Kidney epithelial cell (primary cell): Measurements from ENCODE around the gene HES1. TPM values are rescaled to one million over a fixed set of nuclear protein-coding genes. Genes with fewer than 3 reads are reported as not detected.

Source experiments
- DNase-seq: peaks from one replicate; pipeline ENCODE4 v3.0.0-alpha.2; 2010; ENCODE audit warnings: low read depth
- H3K27me3 ChIP-seq: 2 replicates; pipeline ENCODE4 v1.6.0; 2011; ENCODE audit warnings: low read length; ENCODE audit not compliant: control insufficient read depth, insufficient read depth
- H3K36me3 ChIP-seq: 2 replicates; pipeline ENCODE4 v1.5.1; 2011; ENCODE audit warnings: low read length; ENCODE audit not compliant: control insufficient read depth, insufficient read depth
- H3K4me3 ChIP-seq: 2 replicates; pipeline ENCODE4 v1.5.1; 2011; ENCODE audit warnings: low read depth, mild to moderate bottlenecking, control low read depth, low read length
- CTCF ChIP-seq: IDR thresholded peaks from 2 replicates; pipeline ENCODE4 v1.5.1; 2011; ENCODE audit warnings: mild to moderate bottlenecking, moderate library complexity, low read length, control low read depth, inconsistent platforms; ENCODE audit not compliant: insufficient read depth, poor library complexity, severe bottlenecking
- total RNA-seq: library from RNA; depleted of rRNA; stranded (reverse); fragments of >200 nt; gene quantifications from 2 replicates; pipeline ENCODE4 v1.2.3, GENCODE V29; 2015

Gene HES1
- total RNA-seq, 1 donor from 2014 or later: 50.7 TPM

GRCh38 chr3:194109192-194109863 is 26.6 kb upstream of the HES1 start:
- Histone ChIP-seq H3K27me3 (no peaks in the 10 kb centered on the region), H3K36me3 (no peaks in the 10 kb centered on the region), H3K4me3 (no peak overlapping the region)
- no peak for TF ChIP-seq CTCF
- no peak for DNase-seq

GRCh38 chr3:194110483-194110882 is 25.5 kb upstream of the HES1 start:
- H3K27me3 ChIP-seq: no peaks in the 10 kb centered on the region
- no peak overlapping the region for H3K4me3 ChIP-seq
- DNase-seq: no peak
- H3K36me3 ChIP-seq: no peaks in the 10 kb centered on the region
- TF ChIP-seq CTCF: no peak

DNA sequence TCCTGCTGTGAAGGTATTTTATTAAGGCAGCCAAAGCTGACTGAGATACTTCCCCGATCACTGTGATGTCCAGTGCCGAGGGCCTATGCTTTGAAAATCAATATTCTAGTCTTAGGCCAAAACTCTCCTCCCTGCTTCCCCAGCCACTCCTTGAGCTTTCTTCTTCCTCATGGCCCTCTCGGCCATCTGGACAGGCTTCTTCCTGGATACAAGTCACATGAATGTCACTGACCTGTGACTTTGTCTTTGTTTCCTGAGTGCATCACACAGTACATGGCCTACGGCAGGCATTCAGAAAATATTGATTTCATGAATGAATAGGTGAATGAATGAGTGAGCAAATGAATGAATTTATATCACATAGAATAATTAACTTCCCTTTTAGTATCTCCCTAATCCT is 24.6 kb upstream of the HES1 start:
- Histone ChIP-seq H3K4me3 (no peak overlapping the region), H3K27me3 (no peaks in the 10 kb centered on the region), H3K36me3 (no peaks in the 10 kb centered on the region)
- DNase-seq: no peak
- no peak for TF ChIP-seq CTCF

DNA sequence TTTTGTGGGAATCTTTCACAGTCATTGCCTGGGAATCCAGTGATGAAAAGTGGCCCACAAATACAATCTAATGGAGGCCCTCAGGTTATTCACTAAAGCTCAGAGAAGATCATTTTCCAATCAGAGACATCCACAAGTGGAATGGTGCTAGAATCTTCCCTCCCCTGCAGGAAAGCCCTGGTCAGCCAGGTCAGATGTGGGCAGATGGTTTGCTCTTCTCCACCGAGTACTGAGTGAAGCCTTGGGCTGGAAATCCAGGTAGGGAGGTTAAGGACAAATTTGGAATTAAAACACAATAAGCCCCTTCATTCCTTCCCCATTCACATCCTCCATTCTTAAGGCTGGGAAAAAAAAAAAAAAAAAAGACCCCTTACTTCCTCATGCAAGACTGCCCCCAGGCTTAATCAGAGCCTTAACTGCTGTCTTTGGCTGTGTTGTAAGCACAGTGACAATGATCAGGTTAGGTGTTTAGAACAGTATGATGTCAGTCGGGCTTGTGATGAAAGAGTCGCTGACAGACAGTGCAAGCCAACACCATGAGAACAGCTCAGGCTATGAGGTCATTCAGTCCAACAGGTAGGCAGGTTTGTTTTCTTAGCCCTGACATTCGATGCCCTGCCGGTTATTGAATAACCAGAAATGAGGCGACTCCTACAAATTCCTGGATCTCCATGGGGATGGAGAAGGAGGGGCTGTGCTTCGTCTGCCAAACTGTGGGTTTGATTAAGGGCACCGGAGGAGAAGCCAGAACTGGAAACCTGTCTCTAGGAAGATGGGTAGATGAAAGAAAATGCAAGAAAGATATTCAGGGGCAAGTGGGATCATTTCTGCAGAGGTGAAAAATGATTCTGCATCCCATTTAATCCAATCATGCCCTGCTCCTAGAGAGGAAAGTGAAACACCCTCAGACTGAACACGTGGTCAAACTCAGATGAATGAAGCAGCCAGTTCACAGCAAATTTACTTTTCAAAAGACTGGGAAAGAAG is 23.5 kb upstream of the HES1 start:
- no peak for TF ChIP-seq CTCF
- Histone ChIP-seq H3K4me3 (no peak overlapping the region), H3K36me3 (no peaks in the 10 kb centered on the region), H3K27me3 (no peaks in the 10 kb centered on the region)
- DNase-seq: peak; percentile 100

DNA sequence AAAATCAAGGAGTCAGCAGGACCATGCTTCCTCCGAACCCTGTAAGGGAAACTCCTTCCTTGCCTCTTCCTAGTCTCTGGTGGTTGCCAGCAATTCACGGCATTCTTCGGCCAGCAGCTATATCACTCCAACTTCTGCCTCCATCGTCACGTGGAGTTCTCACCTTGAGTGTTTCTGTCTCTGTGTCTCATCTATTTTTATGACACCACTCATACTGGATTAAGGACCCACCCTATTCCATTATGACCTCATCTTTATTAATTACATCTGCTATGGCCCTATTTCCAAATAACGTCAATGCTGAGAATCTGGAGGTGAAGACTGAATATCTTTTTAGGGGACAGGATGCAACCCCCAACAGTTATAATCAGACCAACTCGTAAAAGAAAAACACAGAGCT is 21.8 kb upstream of the HES1 start:
- no peak for DNase-seq
- no peaks in the 10 kb centered on the region for H3K36me3 ChIP-seq
- no peak overlapping the region for H3K4me3 ChIP-seq
- H3K27me3 ChIP-seq: no peaks in the 10 kb centered on the region
- TF ChIP-seq CTCF: no peak
